ENCODE measurements around the gene SLC37A1.

SLC37A1 gene

GRCh38 chr21:42513151-42513984, at the start of gene SLC37A1:
Gene SLC37A1 (plus strand): TSS chr21:42513852. CDS start chr21:42518455, 4,603 bp downstream.
- no peak for TF ChIP-seq CTCF (IDR thresholded peaks at IDR 0.05; ENCODE audit: low read depth, low read length, missing control alignments)
- in situ Hi-C loops (cut with HindIII; ENCODE audit: low pct_ligation_motif_present, low sequenced_read_pairs): no loop called here
- no peak within 1 kb of the TSS for H3K27ac ChIP-seq
- no peaks in the 10 kb centered on the region for H3K27me3 ChIP-seq (replicated peaks)
- DNase-seq: no peak
- H3K4me3 ChIP-seq (ENCODE audit: low read depth, low read length): peak within 1 kb of the TSS; percentile 58
- H3K36me3 ChIP-seq (replicated peaks): no peaks in the 10 kb centered on the region

GRCh38 chr21:42463861-42464515, 49.7 kb upstream of the SLC37A1 start:
- no peak overlapping the region for H3K27ac ChIP-seq
- no peak overlapping the region for H3K4me3 ChIP-seq (ENCODE audit: low read depth, low read length)
- TF ChIP-seq CTCF (IDR thresholded peaks at IDR 0.05; ENCODE audit: low read depth, low read length, missing control alignments): no peak
- in situ Hi-C loops (cut with HindIII; ENCODE audit: low pct_ligation_motif_present, low sequenced_read_pairs): no loop called here
- no peaks in the 10 kb centered on the region for H3K36me3 ChIP-seq (replicated peaks)
- H3K27me3 ChIP-seq (replicated peaks): no peaks in the 10 kb centered on the region
- peak; percentile 64 for DNase-seq

GRCh38 chr21:42465008-42465802, 48.4 kb upstream of the SLC37A1 start:
- in situ Hi-C loops (cut with HindIII; ENCODE audit: low pct_ligation_motif_present, low sequenced_read_pairs): no loop called here
- no peak overlapping the region for H3K27ac ChIP-seq
- H3K36me3 ChIP-seq (replicated peaks): no peaks in the 10 kb centered on the region
- DNase-seq: peak; percentile 19
- no peak overlapping the region for H3K4me3 ChIP-seq (ENCODE audit: low read depth, low read length)
- TF ChIP-seq CTCF (IDR thresholded peaks at IDR 0.05; ENCODE audit: low read depth, low read length, missing control alignments): no peak
- no peaks in the 10 kb centered on the region for H3K27me3 ChIP-seq (replicated peaks)

- Histone ChIP-seq H3K4me3 (ENCODE audit: low read depth, low read length) (no peak overlapping the region), H3K27ac (no peak overlapping the region), H3K36me3 (replicated peaks) (no peaks in the 10 kb centered on the region), H3K27me3 (replicated peaks) (no peaks in the 10 kb centered on the region)
- no peak for TF ChIP-seq CTCF (IDR thresholded peaks at IDR 0.05; ENCODE audit: low read depth, low read length, missing control alignments)
- no peak for DNase-seq
- in situ Hi-C loops (cut with HindIII; ENCODE audit: low pct_ligation_motif_present, low sequenced_read_pairs): no loop called here
Observed at GRCh38 chr21:42465803-42466127, 47.9 kb upstream of the SLC37A1 start.

- Histone ChIP-seq H3K4me3 (ENCODE audit: low read depth, low read length) (no peak overlapping the region), H3K36me3 (replicated peaks) (no peaks in the 10 kb centered on the region), H3K27me3 (replicated peaks) (no peaks in the 10 kb centered on the region), H3K27ac (no peak overlapping the region)
- DNase-seq: no peak
- no peak for TF ChIP-seq CTCF (IDR thresholded peaks at IDR 0.05; ENCODE audit: low read depth, low read length, missing control alignments)
- in situ Hi-C loops (cut with HindIII; ENCODE audit: low pct_ligation_motif_present, low sequenced_read_pairs): no loop called here
Observed at GRCh38 chr21:42466700-42467099, 47.0 kb upstream of the SLC37A1 start.

All from brain microvascular endothelial cell (primary cell).